Peyer's patch (tissue), 4 donors: ENCODE results near the gene ACER3.

Source experiments
- CTCF ChIP-seq, 6 experiments: fragments of 450-650 bp in 4 of 6; fragments of 200-600 bp in 2 of 6; sonication (generic) in 1 of 6; IDR thresholded peaks; one replicate each; pipeline ENCODE4 v1.5.1; 2017 to 2019; ENCODE audit warnings: antibody characterized with exemption in 6 of 6, mild to moderate bottlenecking in 3 of 6, moderate library complexity in 1 of 6
- POLR2A ChIP-seq, 2 donors: fragments of 450-650 bp; IDR thresholded peaks; one replicate each; pipeline ENCODE4 v1.5.1; 2017; ENCODE audit warnings: antibody characterized with exemption in 2 of 2, mild to moderate bottlenecking in 2 of 2, moderate library complexity in 2 of 2

- TF ChIP-seq POLR2A (IDR thresholded peaks at IDR 0.05) (no peak), CTCF (IDR thresholded peaks at IDR 0.05) (no peak)
Observed at GRCh38 chr11:76903325-76903724, 42.6 kb downstream of the ACER3 start.
